NCI-H2029 (cell line): ENCODE measurements around the gene VAX1.

Source experiments
- DNase-seq: peaks from one replicate; lab custom pipeline; 2025; lab: John Stamatoyannopoulos, UW

Gene VAX1

GRCh38 chr10:117163954-117164548 is 26.0 kb upstream of the VAX1 start:
- no peak for DNase-seq

DNA sequence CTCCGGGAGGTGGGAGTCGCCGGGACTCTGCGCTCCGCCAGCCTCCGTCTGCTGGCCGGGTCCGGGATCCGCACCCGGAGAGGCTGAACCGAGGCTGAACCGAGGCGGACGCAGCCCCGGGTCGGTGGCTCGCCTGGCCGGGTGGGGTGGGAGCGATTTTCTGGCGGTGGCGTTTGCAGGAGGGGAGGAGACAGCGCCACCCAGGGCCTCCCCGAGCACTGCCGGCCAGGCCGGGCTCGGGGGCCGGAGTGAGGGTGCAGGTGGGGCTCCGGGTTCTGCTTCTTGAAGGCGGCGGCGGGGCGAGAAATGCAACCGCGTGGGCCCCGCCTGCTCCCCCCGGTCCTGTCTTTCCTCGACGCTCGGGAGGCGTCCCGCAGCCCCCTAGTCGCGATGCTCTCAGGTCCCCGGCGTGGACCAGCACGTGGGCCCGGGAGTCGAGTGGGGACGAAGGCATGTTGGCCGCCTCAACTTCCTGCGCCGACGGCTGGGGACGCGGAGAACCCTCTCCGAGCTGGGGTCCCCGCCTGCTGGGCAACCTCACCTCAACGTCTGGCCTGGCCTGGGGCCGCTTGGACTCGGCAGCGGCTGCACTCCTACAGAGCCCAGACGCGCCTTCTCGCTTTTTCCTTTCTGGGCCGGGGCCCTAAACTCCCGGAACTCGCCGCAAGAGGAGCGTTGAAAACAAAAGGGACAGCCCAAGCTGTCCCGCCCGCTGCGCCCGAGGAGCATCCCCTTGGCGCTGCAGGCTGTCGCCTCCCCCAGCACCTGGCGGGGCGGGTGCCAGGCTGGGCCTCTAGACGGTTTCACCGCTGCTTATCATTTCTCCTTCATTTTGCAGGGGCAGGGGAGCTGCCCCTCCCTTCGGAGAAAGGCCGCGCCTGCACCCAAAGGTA is 25.2 kb upstream of the VAX1 start:
- no peak for DNase-seq

DNA sequence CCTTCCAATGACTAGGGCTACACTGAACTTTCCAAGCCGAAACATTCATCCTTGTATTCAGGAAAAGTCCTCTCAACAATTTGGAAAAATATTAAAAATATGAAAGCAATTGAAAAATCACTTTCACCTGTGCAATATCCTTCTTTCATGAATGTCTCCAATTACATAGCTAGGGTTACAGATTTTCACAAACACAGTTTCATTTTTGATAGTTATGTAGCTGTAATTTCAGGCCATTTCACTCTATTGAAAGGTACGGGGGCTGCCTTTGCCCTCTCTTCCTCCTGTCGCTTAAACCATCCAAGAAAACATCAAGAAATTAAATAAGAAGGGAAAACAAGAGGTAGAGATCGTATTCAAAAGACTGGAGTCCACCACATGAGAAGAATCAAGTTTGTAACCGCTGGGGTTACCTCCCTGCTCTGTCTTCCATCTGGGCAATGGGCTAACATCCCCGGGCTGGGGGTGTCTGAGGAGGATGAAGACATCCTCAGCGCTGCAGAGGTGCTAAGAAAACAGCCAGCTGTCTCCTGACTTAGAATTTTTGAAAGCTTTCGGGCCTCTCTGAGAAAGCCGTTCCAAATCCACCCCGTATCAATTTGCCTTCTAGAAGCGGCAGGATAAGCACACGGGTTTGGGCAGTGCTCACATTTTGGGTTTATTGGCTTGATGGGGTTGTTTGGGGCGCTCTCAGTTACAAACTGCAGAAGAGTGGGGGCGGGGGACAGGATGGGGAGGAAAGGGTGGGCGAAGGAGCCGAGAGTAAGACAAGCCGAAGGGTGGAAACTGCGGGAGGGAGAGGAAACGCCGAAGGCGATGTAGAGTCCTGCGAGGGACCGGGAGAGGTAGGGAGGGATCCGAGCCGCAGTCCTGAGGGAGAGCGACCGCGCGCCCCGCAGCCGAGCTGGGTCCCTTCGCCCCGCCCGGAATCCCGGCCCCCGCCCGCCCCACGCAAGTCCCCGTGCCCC is 24.3 kb upstream of the VAX1 start:
- no peak for DNase-seq

DNA sequence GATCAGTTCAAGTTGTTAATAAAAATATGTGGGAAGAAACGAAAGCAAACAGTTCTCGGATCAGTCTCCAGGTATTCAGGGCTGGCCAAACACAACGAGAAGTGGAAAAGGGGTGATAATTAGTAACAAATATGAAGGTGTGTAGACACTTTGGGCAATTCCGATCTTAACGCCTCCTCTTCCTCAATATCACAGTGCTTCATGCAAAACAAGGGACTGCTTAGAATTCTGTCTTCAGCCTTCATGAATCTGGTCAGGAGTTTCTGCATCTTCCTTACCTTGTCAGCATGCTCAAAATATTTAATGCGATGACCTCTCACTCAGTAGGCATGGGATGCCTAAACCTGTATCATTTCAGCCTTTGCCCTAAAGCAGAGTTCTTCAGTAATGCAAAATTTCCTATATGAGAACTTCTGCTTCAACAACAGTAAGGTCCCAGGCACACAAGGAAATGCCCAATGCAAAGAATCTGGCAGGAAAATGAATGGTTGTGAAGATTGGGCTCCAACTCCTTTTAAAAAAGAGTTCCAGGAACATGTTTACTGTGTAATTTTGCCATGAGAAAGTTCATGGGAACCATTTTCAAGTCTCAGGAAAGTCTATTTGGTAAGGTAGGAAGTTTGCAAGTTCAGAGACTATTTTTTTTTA is 23.4 kb upstream of the VAX1 start:
- no peak for DNase-seq

- DNase-seq: no peak
These were observed 22.5 kb upstream of the VAX1 start for GRCh38 chr10:117160567-117160966.

- no peak for DNase-seq
These were observed 21.3 kb upstream of the VAX1 start for GRCh38 chr10:117159390-117159789.

GRCh38 chr10:117158297-117158696 is 20.2 kb upstream of the VAX1 start:
- no peak for DNase-seq

GRCh38 chr10:117152668-117153067 is 14.6 kb upstream of the VAX1 start:
- DNase-seq: no peak

- DNase-seq: no peak
These were observed 10.2 kb upstream of the VAX1 start for GRCh38 chr10:117148284-117148683.

- no peak for DNase-seq
These were observed 6.9 kb upstream of the VAX1 start for GRCh38 chr10:117145019-117145418.

DNA sequence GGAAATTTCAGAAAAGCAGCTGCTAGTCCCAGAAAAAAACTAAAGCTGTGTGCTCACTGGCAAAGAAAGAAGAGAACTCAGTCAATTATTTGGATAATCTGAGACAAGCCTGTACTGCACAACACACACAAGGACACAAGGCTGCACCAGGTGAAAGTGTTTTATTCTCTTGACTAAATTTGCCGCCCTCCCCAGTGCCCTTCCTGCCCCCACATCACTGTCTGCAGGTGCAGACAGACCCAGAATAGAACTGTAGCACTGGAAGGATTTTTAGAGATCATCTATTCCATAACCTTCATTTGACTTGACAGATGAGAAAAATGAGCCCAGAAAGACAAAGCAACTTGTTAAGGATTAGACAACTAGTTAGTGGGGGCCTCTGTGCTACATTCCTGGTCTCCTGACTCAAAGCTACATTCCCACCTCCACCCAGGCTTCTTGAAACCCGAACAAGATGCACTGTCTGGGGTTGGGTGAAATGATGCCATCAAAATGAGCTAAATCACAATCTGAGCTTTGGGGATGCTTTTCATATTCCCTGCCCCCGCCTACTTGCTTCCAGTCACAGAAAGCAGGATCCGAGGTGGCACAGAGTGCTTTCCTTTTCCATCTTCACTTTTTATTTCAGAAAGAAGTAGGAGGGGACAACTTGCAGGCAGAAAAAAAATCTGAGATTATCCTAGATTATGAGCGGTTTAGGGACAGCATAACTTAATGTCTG is 5.2 kb upstream of the VAX1 start:
- no peak for DNase-seq

- no peak for DNase-seq
These were observed 2.4 kb upstream of the VAX1 start for GRCh38 chr10:117140525-117140902.

DNA sequence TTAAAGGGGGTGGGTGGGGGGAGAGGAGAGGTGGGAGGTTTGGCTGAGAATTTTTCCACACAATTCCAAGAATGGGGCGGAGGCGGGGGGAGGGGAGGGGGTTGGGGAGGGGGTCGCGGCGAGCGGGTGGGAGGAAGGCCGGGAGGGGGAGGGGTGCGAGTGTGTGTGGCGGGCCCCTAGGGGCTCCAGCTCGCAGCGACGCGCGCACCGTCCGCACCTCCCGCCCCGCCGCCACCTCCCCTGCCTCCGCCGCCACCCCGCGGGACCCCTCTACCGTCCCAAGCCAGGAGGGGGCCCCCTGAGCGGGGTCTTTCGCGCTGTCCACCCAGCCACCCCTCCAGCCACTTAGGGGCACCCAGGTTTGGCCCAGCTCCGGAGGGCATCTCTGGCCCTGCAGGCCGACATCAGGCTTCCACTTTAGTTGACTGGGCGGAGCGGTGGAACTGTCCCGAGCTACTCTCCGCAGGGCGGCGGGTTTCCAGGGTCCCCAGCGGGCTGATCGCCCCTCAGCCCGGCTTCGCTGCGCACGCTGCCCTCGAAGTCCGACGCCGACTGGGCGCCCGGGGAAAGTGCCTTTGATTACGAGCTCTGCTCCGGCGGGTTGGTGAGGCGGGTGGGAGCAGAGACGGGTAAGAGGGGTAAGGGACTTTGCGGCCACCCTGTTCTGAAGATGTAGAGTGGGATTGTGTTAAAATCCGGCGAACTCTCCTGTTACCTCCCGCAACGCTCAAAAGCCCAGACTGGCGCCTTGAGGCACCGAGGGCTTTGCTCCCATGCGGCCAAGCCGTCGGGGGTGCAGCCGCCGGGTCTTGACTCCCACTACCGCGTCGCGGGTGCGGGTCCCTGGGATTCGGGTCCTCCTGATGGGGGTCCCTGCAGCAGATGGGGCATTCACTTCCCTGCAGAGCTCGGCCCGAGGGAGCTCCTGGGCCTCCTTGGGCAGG is 1.8 kb upstream of the VAX1 start:
- DNase-seq: no peak

DNA sequence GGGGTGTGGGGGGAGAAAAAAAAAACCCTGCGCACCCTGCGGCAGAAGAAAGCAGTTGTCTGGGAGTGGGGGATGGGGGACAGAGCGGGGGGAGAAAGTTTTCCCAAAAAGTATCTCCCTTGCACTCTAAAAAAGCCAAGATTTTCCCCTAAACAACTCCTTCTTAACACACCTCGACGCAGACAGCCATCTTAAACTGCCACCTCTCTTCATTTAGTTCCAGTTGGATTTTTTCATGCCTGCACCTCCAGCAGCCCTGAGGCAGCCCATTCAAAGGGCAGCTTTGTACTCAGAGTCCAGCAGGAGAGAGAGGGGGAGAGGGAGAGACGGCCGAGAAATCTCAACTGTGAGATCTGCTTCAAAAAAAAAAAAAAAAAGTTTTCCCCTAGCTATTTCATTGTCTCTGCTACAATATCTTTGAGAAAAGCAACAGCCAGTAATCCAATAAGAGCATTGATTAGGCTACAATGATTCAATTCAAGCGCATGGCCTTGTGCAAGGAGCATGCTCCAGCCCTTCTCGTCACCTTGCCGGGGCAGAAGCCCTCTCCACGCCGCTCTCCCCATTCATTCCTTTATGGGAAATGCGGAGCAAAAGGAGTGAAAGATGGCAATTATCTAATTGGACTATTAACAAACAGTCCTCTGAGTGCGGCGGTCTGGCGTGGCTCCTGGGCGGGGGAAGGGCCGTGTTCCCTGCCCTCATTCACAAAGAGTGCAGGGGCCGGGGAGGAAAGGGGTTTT is 939 bp upstream of the VAX1 start:
- DNase-seq: no peak

GRCh38 chr10:117137031-117137910 is 799 bp downstream of the VAX1 start:
- DNase-seq: no peak

GRCh38 chr10:117136391-117136975 is 1.6 kb downstream of the VAX1 start:
- no peak for DNase-seq

GRCh38 chr10:117135480-117136140 is 2.5 kb downstream of the VAX1 start:
- DNase-seq: no peak

DNA sequence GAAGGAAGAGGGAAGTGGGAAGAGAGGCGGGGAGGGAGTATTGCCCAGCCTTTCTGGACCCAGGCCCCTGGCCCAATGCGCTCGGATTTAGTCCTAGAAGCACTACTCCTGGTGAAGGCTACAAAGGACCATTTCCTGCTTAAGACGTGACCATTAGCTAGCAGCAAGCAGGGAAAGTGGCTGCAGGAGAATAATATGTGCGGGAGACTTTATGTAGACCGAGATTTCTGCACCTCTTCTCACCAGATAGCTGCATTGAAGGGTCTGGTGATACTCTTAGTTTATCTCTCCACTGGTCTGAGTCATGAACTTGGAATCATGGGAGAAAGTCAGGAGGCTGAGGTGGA is 3.1 kb downstream of the VAX1 start:
- DNase-seq: no peak
